ENCODE data around the gene GLB1L3.

The GLB1L3 gene

GRCh38 chr11:134362192-134362901 lies 86.2 kb downstream of the GLB1L3 start:
- no peak for DNase-seq (ENCODE audit: low spot score)
- no peak for FAIRE-seq

- no peak for FAIRE-seq
- DNase-seq (ENCODE audit: low spot score), result no peak
These were observed 87.0 kb downstream of the GLB1L3 start for GRCh38 chr11:134363161-134363560.

GRCh38 chr11:134363592-134363991 lies 87.4 kb downstream of the GLB1L3 start:
- FAIRE-seq (no peak), DNase-seq (ENCODE audit: low spot score) (no peak)

GRCh38 chr11:134364261-134364660 lies 88.1 kb downstream of the GLB1L3 start:
- FAIRE-seq, result no peak
- no peak for DNase-seq (ENCODE audit: low spot score)

GRCh38 chr11:134365011-134365925 lies 89.1 kb downstream of the GLB1L3 start:
- no peak for FAIRE-seq

GRCh38 chr11:134366254-134366653 lies 90.1 kb downstream of the GLB1L3 start:
- FAIRE-seq, result no peak

More at GRCh38 chr11:134365011-134365925, 89.1 kb downstream of the GLB1L3 start:
- DNase-seq (ENCODE audit: low spot score), result no peak

GRCh38 chr11:134367781-134368180 lies 91.6 kb downstream of the GLB1L3 start:
- DNase-seq (ENCODE audit: low spot score) (no peak), FAIRE-seq (no peak)

More at GRCh38 chr11:134366254-134366653, 90.1 kb downstream of the GLB1L3 start:
- no peak for DNase-seq (ENCODE audit: low spot score)
